Anterior cingulate cortex (tissue), 58 donors: Measurements from ENCODE around the gene RGL3.
"Not testable (repeated sequence)": the region's sequence is repeated elsewhere in the genome, so short reads cannot be mapped to it uniquely, and the experiment has no call there.

Experiments used
- DNase-seq, 58 donors: peaks; one replicate each; lab custom pipeline; 2025; lab: John Stamatoyannopoulos, UW

Gene RGL3

GRCh38 chr19:11365557-11366117 lies 53.5 kb downstream of the RGL3 start:
- DNase-seq: peak in 15 of 58 donors; percentile 7 to 59 (median 27)

GRCh38 chr19:11364935-11365334 lies 54.2 kb downstream of the RGL3 start:
- DNase-seq: peak in 26 of 58 donors; percentile 3 to 67 (median 30)

- DNase-seq: no peak
These were observed 54.7 kb downstream of the RGL3 start for GRCh38 chr19:11364296-11364904.

GRCh38 chr19:11363881-11364280 lies 55.2 kb downstream of the RGL3 start:
- no peak for DNase-seq

GRCh38 chr19:11361771-11362731 lies 57.1 kb downstream of the RGL3 start:
- no peak for DNase-seq

GRCh38 chr19:11361037-11361770 lies 57.9 kb downstream of the RGL3 start:
- DNase-seq: peak in 1 of 58 donors; percentile 33

- no peak for DNase-seq
These were observed 59.7 kb downstream of the RGL3 start for GRCh38 chr19:11359421-11359820.

- no peak for DNase-seq
These were observed 62.2 kb downstream of the RGL3 start for GRCh38 chr19:11356676-11357550.

- DNase-seq: peak in 1 of 58 donors; percentile 13
These were observed 63.1 kb downstream of the RGL3 start for GRCh38 chr19:11356074-11356397.

- DNase-seq: peak; percentile 18 to 95 (median 84)
These were observed 63.7 kb downstream of the RGL3 start, which contains the start of gene PLPPR2 for GRCh38 chr19:11355160-11356073. Gene PLPPR2 (plus strand): TSS chr19:11355432. CDS start chr19:11357674, 2,242 bp downstream.

- not testable (repeated sequence) for DNase-seq
These were observed 65.0 kb downstream of the RGL3 start for GRCh38 chr19:11354102-11354501.

- no peak for DNase-seq
These were observed 69.9 kb downstream of the RGL3 start for GRCh38 chr19:11349171-11349570.

- no peak for DNase-seq
These were observed 71.5 kb downstream of the RGL3 start for GRCh38 chr19:11347546-11348039.

GRCh38 chr19:11346104-11346940 lies 72.8 kb downstream of the RGL3 start, which contains the start of the genes CCDC159 and TMEM205:
Gene CCDC159 (plus strand): TSS chr19:11346519. CDS start chr19:11346607, 88 bp downstream.
Gene TMEM205 (minus strand): TSS chr19:11346268. CDS start chr19:11345619, 649 bp downstream.
- peak; percentile 83 to 100 (median 98) for DNase-seq

GRCh38 chr19:11345122-11345803 lies 73.9 kb downstream of the RGL3 start:
- DNase-seq: peak in 3 of 58 donors; percentile 7 to 12 (median 8)
